Measurements from ENCODE around the gene NGLY1.

GRCh38 chr3:25783661-25784512 lies 644 bp upstream of the NGLY1 start:
- TF ChIP-seq CTCF (IDR thresholded peaks at IDR 0.05), result no peak
- TF ChIP-seq POLR2A (IDR thresholded peaks at IDR 0.05; ENCODE audit: low read depth), result no peak
- no peak for TF ChIP-seq POLR2AphosphoS5 (IDR thresholded peaks at IDR 0.05)
- no peak for TF ChIP-seq EP300 (IDR thresholded peaks at IDR 0.05)
